ENCODE results near the gene BAX. TPM values are rescaled to one million over a fixed set of nuclear protein-coding genes. Genes with fewer than 3 reads are reported as not detected.

BAX gene
- total and polyA plus RNA-seq, 2 donors (not counting 1 experiment from before 2014, with no cell fraction given): 95.3 to 109 TPM

DNA sequence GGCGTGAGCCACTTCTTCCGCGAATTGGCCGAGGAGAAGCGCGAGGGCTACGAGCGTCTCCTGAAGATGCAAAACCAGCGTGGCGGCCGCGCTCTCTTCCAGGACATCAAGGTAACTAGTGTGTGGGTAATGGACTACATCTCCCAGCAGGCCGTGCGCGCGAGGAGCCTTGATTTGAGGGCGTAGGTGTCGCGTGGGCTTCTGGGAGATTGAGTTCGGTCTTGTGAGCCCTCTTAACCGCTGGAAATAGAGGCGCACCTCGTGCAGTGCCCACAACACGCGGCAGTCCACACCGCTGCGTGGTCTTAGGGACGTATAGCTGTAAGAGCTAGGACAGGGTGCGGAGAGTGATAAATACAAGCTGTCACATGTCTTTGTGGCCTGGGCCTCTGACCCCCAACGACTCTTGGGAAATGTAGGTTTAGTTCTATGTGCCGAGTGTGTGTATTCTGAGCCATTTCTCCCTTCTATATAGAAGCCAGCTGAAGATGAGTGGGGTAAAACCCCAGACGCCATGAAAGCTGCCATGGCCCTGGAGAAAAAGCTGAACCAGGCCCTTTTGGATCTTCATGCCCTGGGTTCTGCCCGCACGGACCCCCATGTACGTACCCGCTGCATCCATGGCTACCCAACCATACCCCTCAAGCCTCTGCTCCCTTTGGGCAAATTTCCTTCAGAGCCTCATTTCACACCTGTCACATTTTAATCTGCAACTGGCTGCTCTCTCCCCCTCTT is 11.3 kb downstream of the BAX start:
- intact Hi-C loops (cut with micrococcal nuclease): loop anchor here (1.0 to 2.0 kb wide), 6 partner anchors 12 to 320 kb away; partner anchors contain the start of genes BAX, CA11, GYS1 and NUCB1
- H3K27me3 ChIP-seq (replicated peaks in 1 of 4; ENCODE audit: control extremely low read depth in 1 of 4, control insufficient read depth in 3 of 4, insufficient read depth in 4 of 4, low read length in 3 of 4): no peaks in the 10 kb centered on the region
- CTCF ChIA-PET: interaction anchor here (0.6 to 4.1 kb wide), 7 partner anchors 11 to 181 kb away, joined by 3 to 17 read pairs (median 5); partner anchors contain the start of genes BAX, GYS1 and RUVBL2
- H3K4me1 ChIP-seq (ENCODE audit: control insufficient read depth in 2 of 2, insufficient read depth in 2 of 2, low read length in 2 of 2): peaks cover 41 to 62% of the 10 kb centered on the region in 2 donors
- peaks cover 22% of the 10 kb centered on the region for H4K20me1 ChIP-seq (ENCODE audit: control insufficient read depth, insufficient read depth, low read length, poor library complexity, severe bottlenecking)
- H3K79me2 ChIP-seq (ENCODE audit: control insufficient read depth, insufficient read depth, low read length): peaks cover 26% of the 10 kb centered on the region
- peak overlapping the region; percentile 75 for H3K4me2 ChIP-seq (replicated peaks; ENCODE audit: low read depth, low read length, poor library complexity, severe bottlenecking)
- H3K9me3 ChIP-seq (ENCODE audit: control extremely low read depth in 1 of 3, control insufficient read depth in 2 of 3, insufficient read depth in 1 of 3, low read length in 2 of 3): peaks cover 0 to 5% (median 0%) of the 10 kb centered on the region in 3 donors
- H3K4me3 ChIP-seq (ENCODE audit: control extremely low read depth in 1 of 5, extremely low read depth in 1 of 5, insufficient read depth in 1 of 5, low read depth in 2 of 5, low read length in 4 of 5): peak overlapping the region; percentile 73 to 90 (median 84)
- Mint-ChIP-seq H3K27ac (peak overlapping the region; percentile 99), H3K9me3 (ENCODE audit: insufficient read depth) (no peaks in the 10 kb centered on the region), H3K4me3 (peak overlapping the region; percentile 100), H3K27me3 (no peaks in the 10 kb centered on the region), H3K4me1 (peaks cover 73% of the 10 kb centered on the region)
- ATAC-seq (ENCODE audit: low read depth): peak; percentile 50
- peak overlapping the region; percentile 74 for H3K9ac ChIP-seq (ENCODE audit: low read length)
- peak overlapping the region; percentile 11 for H2AFZ ChIP-seq (ENCODE audit: insufficient read depth, low read depth, low read length, poor library complexity, severe bottlenecking)
- TF ChIP-seq, protein P1, sequence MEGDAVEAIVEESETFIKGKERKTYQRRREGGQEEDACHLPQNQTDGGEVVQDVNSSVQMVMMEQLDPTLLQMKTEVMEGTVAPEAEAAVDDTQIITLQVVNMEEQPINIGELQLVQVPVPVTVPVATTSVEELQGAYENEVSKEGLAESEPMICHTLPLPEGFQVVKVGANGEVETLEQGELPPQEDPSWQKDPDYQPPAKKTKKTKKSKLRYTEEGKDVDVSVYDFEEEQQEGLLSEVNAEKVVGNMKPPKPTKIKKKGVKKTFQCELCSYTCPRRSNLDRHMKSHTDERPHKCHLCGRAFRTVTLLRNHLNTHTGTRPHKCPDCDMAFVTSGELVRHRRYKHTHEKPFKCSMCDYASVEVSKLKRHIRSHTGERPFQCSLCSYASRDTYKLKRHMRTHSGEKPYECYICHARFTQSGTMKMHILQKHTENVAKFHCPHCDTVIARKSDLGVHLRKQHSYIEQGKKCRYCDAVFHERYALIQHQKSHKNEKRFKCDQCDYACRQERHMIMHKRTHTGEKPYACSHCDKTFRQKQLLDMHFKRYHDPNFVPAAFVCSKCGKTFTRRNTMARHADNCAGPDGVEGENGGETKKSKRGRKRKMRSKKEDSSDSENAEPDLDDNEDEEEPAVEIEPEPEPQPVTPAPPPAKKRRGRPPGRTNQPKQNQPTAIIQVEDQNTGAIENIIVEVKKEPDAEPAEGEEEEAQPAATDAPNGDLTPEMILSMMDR (IDR thresholded peaks at IDR 0.05): no peak
- TF ChIP-seq EZH2 (IDR thresholded peaks at IDR 0.05; ENCODE audit: borderline replicate concordance, insufficient read depth, low read depth, low read length, poor library complexity, severe bottlenecking): no peak
- peak overlapping the region; percentile 75 to 84 for H3K27ac ChIP-seq (ENCODE audit: low read length in 2 of 2)
- DNase-seq: peak; percentile 93
- 10% methylated on average over 28 of the region's 36 CpGs for whole genome bisulfite sequencing (ENCODE audit: insufficient coverage)
- POLR2A ChIA-PET: interaction anchor here (0.5 to 3.2 kb wide), 13 partner anchors 11 to 471 kb away, joined by 3 to 17 read pairs (median 5); partner anchors contain the start of genes GYS1, NUCB1, PPP1R15A and RUVBL2
- H3K36me3 ChIP-seq (replicated peaks in 1 of 2; ENCODE audit: control extremely low read depth in 1 of 2, control insufficient read depth in 1 of 2, extremely low read depth in 1 of 2, insufficient read depth in 2 of 2, low read length in 1 of 2): peaks cover 0 to 43% of the 10 kb centered on the region in 2 experiments
